HepG2 (cell line): ENCODE results near the gene DHX32. TPM values are rescaled to one million over a fixed set of nuclear protein-coding genes. Genes with fewer than 3 reads are reported as not detected.

ENCODE experiments used
- ATM ChIP-seq: fragments of 450-650 bp; IDR thresholded peaks from 2 replicates; pipeline ENCODE4 v1.7.1; 2017; ENCODE audit warnings: mild to moderate bottlenecking, borderline replicate concordance
- GATA4 ChIP-seq: sonication (generic); IDR thresholded peaks from 2 replicates; pipeline ENCODE4 v1.6.1; 2016; ENCODE audit warnings: antibody characterized with exemption, low read depth, borderline replicate concordance
- KLF13 ChIP-seq: sonication (generic); formaldehyde crosslinking; IDR thresholded peaks from 2 replicates; pipeline ENCODE4 v1.4.0; 2020; ENCODE audit warnings: mild to moderate bottlenecking, missing genetic modification reagents
- SALL2 ChIP-seq: sonication (generic); formaldehyde crosslinking; IDR thresholded peaks from 2 replicates; pipeline ENCODE4 v1.8.1; 2023; ENCODE audit warnings: mild to moderate bottlenecking, missing genetic modification reagents, inconsistent platforms
- STAG1 ChIP-seq: sonication (generic); formaldehyde crosslinking; IDR thresholded peaks from 2 replicates; pipeline ENCODE4 v1.4.0; 2020; ENCODE audit warnings: missing genetic modification reagents
- YEATS2 ChIP-seq: sonication (generic); formaldehyde crosslinking; IDR thresholded peaks from 2 replicates; pipeline ENCODE4 v1.4.0; 2020; ENCODE audit warnings: missing genetic modification reagents, borderline replicate concordance
- ZFY ChIP-seq: sonication (generic); formaldehyde crosslinking; IDR thresholded peaks from 2 replicates; pipeline ENCODE4 v1.4.0; 2020; ENCODE audit warnings: missing genetic modification reagents
- ZMAT3 ChIP-seq: sonication (generic); formaldehyde crosslinking; conservative IDR thresholded peaks from 2 replicates; pipeline ENCODE4 v1.7.0; 2021; ENCODE audit warnings: missing genetic modification reagents
- ZNF12 ChIP-seq: sonication (generic); formaldehyde crosslinking; IDR thresholded peaks from 2 replicates; pipeline ENCODE4 v1.5.0; 2020; ENCODE audit warnings: missing genetic modification reagents
- ZNF143 ChIP-seq: sonication (generic); formaldehyde crosslinking; IDR thresholded peaks from 2 replicates; pipeline ENCODE4 v1.4.0; 2020; ENCODE audit warnings: missing genetic modification reagents
- ZNF20 ChIP-seq: sonication (generic); formaldehyde crosslinking; IDR thresholded peaks from 2 replicates; pipeline ENCODE4 v1.4.0; 2020; ENCODE audit warnings: mild to moderate bottlenecking, moderate library complexity, missing genetic modification reagents
- ZNF496 ChIP-seq: sonication (generic); formaldehyde crosslinking; IDR thresholded peaks from 2 replicates; pipeline ENCODE4 v1.8.1; 2023; ENCODE audit warnings: mild to moderate bottlenecking, moderate library complexity, missing genetic modification reagents; ENCODE audit not compliant: insufficient replicate concordance
- ZNF547 ChIP-seq: sonication (generic); formaldehyde crosslinking; IDR thresholded peaks from 2 replicates; pipeline ENCODE4 v1.5.1; 2020; ENCODE audit warnings: mild to moderate bottlenecking, missing genetic modification reagents
- ZNF747 ChIP-seq: sonication (generic); formaldehyde crosslinking; IDR thresholded peaks from 2 replicates; pipeline ENCODE4 v1.8.1; 2023; ENCODE audit warnings: missing genetic modification reagents, mild to moderate bottlenecking, borderline replicate concordance
- ZNF816 ChIP-seq: sonication (generic); formaldehyde crosslinking; IDR thresholded peaks from 2 replicates; pipeline ENCODE4 v1.8.0; 2022; ENCODE audit warnings: missing genetic modification reagents, mild to moderate bottlenecking, borderline replicate concordance
- polyA plus RNA-seq, 8 experiments: library from polyadenylated mRNA; depleted of rRNA in 3 of 8; stranded (reverse) in 7 of 8; unstranded in 1 of 8; fragments of >200 nt; fragmentation: Illumina TruSeq in 4 of 8; extraction: Trizol in 4 of 8; gene quantifications; 2 replicates each; pipeline versions ENCODE4 v1.2.1 to v1.2.3, GENCODE V29; 2011 to 2016; ENCODE audit warnings: low read depth in 4 of 8, missing spikeins in 1 of 8, mixed read lengths in 1 of 8; ENCODE audit not compliant: insufficient read depth in 1 of 8
- total RNA-seq, 5 experiments: library from RNA; depleted of rRNA; stranded (reverse); fragments of >200 nt; fragmentation: Illumina TruSeq; extraction: Trizol; gene quantifications; 2 replicates each; pipeline ENCODE4 v1.2.3, GENCODE V29; 2016; ENCODE audit warnings: low read depth in 1 of 5
- TF ChIP-seq, protein P1 (sequence below): sonication (generic); formaldehyde crosslinking; IDR thresholded peaks from 2 replicates; pipeline ENCODE4 v1.5.0; 2020; ENCODE audit warnings: mild to moderate bottlenecking, missing genetic modification reagents
- TF ChIP-seq, protein P2 (sequence below): sonication (generic); formaldehyde crosslinking; IDR thresholded peaks from 2 replicates; pipeline ENCODE4 v1.8.0; 2022; ENCODE audit warnings: missing genetic modification reagents, mild to moderate bottlenecking, inconsistent platforms, borderline replicate concordance
- TF ChIP-seq, protein P3 (sequence below): sonication (generic); formaldehyde crosslinking; IDR thresholded peaks from 2 replicates; pipeline ENCODE4; 2020; ENCODE audit warnings: missing genetic modification reagents, mild to moderate bottlenecking, borderline replicate concordance
- TF ChIP-seq, protein P4 (sequence below): sonication (generic); formaldehyde crosslinking; IDR thresholded peaks from 2 replicates; pipeline ENCODE4 v1.8.1; 2023; ENCODE audit warnings: mild to moderate bottlenecking, missing genetic modification reagents
- TF ChIP-seq, protein P5 (sequence below): IDR thresholded peaks from 2 replicates; pipeline ENCODE4 v1.6.1; 2016; ENCODE audit warnings: missing compliant biosample characterization, missing genetic modification reagents, borderline replicate concordance

The DHX32 gene
- total and polyA plus RNA-seq, 2 of the 13 experiments (the other 11 are each of a cell fraction or from before 2014, with no cell fraction given), result 15.5 to 16.5 TPM

DNA sequence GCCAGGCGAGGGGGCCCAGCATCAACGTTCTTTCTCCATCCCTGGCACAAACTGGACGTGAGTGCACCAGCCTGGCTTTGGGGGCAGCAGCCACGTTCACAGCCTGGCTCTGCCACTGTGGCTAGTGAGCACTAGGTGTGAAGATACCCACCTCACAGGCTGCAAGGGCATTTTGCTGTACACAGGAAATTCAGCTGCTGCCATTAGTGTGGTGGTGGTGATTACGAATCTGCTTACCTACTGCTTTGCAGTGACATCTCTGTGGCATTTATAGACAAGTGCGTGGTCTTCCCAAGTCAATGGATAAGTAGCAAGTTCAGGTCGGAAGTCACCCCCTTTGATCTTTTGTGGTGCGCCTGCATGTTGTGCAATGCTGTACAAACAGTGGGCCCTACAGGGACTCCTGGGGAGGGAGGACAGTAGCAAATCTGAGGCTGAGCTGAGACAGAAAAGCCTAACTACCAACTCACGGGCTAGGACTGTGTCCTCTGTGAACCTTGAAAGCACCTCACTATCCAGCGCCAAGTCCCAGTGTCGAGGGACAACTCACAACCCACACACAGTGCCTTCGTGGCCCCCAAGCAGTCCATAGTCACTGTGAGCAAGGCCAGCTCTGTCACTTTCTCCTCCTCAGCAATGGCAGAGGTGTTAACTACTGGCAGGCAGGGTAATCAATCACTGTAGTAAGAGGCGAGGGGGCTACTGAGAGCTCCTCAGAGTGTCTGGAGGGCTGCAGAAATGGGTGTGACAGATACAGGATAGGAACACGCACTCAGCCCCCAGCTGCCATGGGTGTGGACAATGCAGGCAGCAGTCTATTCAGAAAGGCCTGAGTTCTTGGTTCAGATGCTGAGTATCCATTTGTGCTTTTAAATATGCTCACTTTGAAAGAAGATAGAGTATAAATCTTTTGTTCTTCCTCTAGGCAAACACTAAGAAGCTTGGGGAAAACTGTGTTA is 88.5 kb downstream of the DHX32 start (continued):
- no peak for TF ChIP-seq ATM
- TF ChIP-seq, protein P1, sequence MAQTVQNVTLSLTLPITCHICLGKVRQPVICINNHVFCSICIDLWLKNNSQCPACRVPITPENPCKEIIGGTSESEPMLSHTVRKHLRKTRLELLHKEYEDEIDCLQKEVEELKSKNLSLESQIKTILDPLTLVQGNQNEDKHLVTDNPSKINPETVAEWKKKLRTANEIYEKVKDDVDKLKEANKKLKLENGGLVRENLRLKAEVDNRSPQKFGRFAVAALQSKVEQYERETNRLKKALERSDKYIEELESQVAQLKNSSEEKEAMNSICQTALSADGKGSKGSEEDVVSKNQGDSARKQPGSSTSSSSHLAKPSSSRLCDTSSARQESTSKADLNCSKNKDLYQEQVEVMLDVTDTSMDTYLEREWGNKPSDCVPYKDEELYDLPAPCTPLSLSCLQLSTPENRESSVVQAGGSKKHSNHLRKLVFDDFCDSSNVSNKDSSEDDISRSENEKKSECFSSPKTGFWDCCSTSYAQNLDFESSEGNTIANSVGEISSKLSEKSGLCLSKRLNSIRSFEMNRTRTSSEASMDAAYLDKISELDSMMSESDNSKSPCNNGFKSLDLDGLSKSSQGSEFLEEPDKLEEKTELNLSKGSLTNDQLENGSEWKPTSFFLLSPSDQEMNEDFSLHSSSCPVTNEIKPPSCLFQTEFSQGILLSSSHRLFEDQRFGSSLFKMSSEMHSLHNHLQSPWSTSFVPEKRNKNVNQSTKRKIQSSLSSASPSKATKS (CRISPR knock-in tag), result no peak
- TF ChIP-seq ZMAT3 (CRISPR knock-in tag), result peak; percentile 83
- peak; percentile 41; the same call in 1 of the 2 replicates for TF ChIP-seq ZFY
- no peak for TF ChIP-seq ZNF20 (CRISPR knock-in tag)
- TF ChIP-seq, protein P2, sequence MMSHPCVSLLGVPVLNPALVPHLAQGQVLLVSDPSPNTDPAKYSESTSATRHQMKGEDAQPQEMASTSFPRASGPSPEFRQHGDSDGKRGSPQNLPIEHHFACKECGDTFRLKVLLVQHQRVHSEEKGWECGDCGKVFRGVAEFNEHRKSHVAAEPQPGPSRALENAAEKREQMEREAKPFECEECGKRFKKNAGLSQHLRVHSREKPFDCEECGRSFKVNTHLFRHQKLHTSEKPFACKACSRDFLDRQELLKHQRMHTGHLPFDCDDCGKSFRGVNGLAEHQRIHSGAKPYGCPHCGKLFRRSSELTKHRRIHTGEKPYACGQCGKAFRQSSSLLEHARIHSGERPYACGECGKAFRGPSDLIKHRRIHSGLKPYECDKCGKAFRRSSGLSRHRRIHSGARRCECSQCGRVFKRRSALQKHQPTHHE (CRISPR knock-in tag), result peak; percentile 68; the same call in 1 of the 2 replicates
- TF ChIP-seq, protein P3, sequence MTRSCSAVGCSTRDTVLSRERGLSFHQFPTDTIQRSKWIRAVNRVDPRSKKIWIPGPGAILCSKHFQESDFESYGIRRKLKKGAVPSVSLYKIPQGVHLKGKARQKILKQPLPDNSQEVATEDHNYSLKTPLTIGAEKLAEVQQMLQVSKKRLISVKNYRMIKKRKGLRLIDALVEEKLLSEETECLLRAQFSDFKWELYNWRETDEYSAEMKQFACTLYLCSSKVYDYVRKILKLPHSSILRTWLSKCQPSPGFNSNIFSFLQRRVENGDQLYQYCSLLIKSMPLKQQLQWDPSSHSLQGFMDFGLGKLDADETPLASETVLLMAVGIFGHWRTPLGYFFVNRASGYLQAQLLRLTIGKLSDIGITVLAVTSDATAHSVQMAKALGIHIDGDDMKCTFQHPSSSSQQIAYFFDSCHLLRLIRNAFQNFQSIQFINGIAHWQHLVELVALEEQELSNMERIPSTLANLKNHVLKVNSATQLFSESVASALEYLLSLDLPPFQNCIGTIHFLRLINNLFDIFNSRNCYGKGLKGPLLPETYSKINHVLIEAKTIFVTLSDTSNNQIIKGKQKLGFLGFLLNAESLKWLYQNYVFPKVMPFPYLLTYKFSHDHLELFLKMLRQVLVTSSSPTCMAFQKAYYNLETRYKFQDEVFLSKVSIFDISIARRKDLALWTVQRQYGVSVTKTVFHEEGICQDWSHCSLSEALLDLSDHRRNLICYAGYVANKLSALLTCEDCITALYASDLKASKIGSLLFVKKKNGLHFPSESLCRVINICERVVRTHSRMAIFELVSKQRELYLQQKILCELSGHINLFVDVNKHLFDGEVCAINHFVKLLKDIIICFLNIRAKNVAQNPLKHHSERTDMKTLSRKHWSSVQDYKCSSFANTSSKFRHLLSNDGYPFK (CRISPR knock-in tag), result peak; percentile 69
- TF ChIP-seq YEATS2 (CRISPR knock-in tag), result peak; percentile 74; the same call in 1 of the 2 replicates
- no peak; the same call in 1 of the 2 replicates for TF ChIP-seq ZNF747 (CRISPR knock-in tag)
- no peak for TF ChIP-seq GATA4
- no peak for TF ChIP-seq ZNF816
- TF ChIP-seq STAG1 (CRISPR knock-in tag), result peak; percentile 30; the same call in 1 of the 2 replicates
- peak; percentile 56; the same call in 1 of the 2 replicates for TF ChIP-seq ZNF143
- TF ChIP-seq KLF13 (CRISPR knock-in tag), result no peak
- TF ChIP-seq, protein P4, sequence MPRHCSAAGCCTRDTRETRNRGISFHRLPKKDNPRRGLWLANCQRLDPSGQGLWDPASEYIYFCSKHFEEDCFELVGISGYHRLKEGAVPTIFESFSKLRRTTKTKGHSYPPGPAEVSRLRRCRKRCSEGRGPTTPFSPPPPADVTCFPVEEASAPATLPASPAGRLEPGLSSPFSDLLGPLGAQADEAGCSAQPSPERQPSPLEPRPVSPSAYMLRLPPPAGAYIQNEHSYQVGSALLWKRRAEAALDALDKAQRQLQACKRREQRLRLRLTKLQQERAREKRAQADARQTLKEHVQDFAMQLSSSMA (CRISPR knock-in tag), result peak; percentile 88; the same call in 1 of the 2 replicates
- peak; percentile 87 for TF ChIP-seq ZNF12
- TF ChIP-seq ZNF547, result peak; percentile 53; the same call in 1 of the 2 replicates
- TF ChIP-seq ZNF496 (CRISPR knock-in tag), result no peak
- TF ChIP-seq SALL2 (CRISPR knock-in tag), result no peak
- TF ChIP-seq, protein P5, sequence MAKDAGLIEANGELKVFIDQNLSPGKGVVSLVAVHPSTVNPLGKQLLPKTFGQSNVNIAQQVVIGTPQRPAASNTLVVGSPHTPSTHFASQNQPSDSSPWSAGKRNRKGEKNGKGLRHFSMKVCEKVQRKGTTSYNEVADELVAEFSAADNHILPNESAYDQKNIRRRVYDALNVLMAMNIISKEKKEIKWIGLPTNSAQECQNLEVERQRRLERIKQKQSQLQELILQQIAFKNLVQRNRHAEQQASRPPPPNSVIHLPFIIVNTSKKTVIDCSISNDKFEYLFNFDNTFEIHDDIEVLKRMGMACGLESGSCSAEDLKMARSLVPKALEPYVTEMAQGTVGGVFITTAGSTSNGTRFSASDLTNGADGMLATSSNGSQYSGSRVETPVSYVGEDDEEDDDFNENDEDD (CRISPR knock-in tag), result peak; percentile 27; the same call in 1 of the 2 replicates
